Activated naive CD8-positive, alpha-beta T cell treated with anti-CD3 and anti-CD28 coated beads, Interleukin-2, amount 50 U/mL, for 16 hours (primary cell): ENCODE data around the gene ZFYVE16.
"Not testable (repeated sequence)": the region's sequence is repeated elsewhere in the genome, so short reads cannot be mapped to it uniquely, and the experiment has no call there.

Experiments used
- DNase-seq: peaks from one replicate; pipeline ENCODE4 v3.0.0-alpha.2; 2020; ENCODE audit warnings: low read depth, low spot score

The ZFYVE16 gene

DNA sequence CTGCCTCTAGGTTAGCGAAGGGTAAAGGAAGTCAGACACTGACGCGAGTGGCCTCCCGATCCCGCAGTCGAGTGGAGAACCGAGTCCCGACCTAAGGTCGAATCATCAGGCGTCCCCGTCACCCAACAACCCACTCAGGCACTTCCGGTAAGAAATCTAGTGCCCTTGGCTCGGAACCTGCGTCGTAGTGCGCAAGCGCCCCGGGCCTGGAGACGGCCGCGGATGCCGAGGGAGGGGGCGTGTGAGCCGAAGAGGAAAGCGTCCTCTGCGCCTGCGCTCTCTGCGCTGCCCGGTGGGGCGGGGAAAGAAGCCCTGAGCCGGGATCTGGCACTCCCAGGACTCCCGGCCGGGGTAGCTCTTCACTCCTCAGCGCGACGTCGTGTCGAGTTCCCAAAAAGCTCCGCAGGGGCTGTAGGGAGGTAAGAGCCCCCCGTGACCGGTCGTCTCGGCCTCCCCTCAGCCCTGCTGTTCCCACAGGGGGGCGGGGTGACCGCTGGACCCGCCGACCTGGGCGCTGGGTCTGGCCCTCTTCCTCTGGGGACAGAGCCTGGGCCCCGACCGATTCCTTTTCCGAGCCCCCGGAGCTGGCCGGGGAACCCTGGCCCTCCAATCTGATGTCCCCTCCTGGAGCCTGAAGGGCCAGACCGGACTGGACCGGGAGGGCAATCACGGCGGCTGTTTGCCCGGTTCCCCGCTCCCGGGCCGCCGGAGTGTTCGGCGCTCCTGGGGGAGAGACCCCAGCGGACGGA lies at the start of gene ZFYVE16:
Gene ZFYVE16, plus strand, starts transcription at position 330 of the 749 bp plus-strand sequence. CDS start 26,084 bp downstream, outside the sequence.
- peak; percentile 92 for DNase-seq

DNA sequence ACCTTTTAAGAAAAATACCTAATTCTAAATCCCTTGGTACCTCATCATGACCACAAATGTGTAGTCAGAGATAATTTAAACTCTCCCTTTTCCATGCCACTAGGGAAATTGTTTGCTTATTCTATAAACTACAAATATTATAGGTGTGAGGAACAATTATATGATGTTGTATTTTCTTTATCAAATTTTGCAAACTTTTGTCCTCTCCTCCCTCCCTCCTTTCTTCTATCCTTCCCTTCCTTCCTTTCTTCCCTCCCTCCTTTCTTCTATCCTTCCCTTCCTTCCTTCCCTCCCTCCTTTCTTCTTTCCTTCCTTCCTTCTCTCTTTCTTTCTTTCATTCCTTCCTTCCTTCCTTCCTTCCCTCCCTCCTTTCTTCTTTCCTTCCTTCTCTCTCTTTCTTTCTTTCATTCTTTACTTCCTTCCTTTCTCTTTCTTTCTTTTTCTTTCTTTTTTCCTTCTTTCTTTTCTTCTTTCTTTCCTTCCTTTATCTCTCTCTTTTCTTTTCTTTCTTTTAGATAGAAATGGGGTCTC lies 46.9 kb upstream of the ZFYVE16 start:
- no peak for DNase-seq

DNA sequence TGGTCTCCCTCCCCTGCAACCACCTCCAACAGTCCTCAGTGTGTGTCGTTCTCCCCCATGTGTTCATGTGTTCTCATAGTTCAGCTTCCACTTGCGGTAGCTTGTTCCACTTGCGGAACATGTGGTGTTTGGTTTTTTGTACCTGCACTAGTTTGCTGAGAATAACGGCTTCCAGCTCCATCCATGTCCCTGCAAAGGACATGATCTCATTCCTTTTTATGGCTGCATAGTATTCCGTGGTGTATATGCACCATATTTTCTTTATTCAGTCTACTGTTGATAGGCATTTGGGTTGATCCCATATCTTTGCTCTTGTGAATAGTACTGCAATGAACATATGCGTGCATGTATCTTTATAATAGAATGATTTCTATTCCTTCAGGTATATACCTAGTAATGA lies 43.0 kb upstream of the ZFYVE16 start:
- DNase-seq = no peak

DNA sequence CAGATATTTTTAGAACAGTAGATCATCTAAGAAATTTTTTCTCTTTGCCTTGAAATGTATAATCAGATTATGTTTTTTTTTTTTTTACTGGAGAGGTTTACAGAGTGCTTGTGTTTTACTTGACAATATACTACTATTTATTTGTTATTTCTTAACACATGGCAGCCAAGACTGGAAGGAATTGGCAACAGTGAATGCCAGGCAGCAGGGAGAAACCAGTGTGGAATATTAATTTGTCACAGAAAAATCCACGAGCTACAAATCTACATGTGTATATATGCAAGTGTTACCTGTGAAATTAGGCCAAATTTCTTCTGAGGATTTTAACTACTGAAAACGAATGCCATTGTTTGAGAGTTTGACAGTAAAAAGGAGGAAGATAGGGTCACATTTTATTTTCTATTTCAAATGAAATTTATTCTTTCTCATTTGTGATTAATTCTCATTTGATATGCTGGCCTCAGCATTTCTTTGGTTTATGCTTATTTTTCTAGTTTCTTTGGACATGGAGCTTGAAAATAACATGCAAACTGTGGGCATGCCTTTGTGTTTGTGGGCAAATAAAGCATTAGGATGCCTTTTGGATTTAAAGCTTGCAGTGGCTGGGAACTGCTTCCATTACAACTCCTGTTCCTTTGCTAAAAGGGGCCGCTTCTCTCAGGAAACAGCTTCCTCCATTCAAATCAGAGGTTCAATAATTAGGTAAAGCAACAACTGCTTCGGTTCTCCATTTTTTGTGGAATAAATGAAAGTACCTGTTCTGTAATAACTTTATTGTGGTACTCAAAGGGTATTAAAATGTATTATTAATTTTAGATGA lies 39.0 kb upstream of the ZFYVE16 start:
- DNase-seq = no peak

DNA sequence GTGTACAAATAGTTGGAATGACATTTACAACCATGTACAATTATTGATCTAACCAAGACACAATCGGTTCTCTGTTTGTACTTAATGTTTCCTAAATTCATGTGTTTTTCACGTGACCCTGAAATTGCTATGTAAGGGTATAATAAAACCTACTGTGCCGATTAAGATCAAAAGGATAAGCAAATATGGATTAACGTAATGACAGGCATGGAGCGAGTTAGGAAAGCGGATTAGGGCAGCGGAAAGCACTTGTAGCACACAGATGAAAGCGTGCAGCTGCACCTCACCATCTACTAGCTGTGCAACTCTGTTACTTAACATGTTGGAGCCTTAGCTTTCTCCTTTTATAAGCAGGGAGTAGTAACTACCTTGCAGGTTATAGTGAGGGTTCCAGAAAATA lies 38.3 kb upstream of the ZFYVE16 start:
- DNase-seq = no peak

DNA sequence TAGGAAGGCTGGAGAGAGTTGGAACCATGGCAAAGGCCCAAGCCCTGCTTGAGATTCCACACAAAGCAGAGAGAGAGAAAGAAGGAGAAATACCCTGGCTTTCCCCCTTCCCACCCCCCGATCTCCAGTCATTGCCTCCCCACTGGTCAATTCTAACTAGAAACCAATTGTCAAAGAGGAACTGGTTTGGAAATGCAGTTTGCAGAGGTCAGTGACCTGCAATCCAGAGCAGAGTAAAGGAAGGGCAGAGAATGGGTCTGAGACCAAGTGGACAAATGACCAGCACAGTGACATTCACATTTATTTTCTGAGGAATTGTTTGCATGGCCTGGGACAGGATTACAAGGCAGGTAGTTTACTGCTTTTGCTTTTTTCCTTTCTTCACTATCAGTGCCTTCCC lies 37.5 kb upstream of the ZFYVE16 start:
- no peak for DNase-seq

DNA sequence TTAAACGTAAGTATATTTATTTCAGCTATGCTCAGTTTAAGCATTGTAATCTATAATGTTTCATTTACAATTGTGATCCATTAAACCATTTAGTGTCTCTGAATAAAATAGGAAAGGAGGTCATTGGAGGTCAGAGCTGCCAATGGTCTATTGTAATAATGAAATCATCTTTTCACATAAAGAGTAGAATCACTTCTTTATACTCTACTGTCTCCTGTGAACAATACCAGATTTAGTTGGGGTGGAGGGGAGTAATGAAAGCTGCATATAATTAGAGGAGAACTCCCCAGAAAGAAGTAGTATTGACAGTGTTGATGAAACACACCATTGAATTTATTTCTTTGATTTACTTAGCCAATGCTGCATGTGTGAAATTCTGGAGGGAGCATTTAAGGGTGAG lies 35.1 kb upstream of the ZFYVE16 start:
- DNase-seq = no peak

DNA sequence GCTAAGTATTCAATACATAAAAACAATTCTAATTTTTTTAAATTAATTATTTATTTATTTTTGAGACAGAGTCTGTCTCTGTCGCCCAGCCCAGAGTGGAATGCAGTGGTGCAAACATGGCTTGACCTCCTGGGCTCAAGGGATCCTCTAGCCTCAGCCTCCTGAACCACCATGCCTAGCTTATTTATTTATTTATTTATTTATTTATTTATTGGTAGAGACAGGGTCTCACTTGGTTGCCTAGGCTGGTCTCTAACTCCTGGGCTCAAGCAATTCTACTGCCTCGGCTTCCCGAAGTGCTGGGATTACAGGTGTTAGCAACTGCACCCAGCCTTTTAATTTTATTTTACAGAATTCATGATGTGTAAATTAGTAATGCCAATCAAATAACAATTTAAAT lies 33.7 kb upstream of the ZFYVE16 start:
- no peak for DNase-seq

DNA sequence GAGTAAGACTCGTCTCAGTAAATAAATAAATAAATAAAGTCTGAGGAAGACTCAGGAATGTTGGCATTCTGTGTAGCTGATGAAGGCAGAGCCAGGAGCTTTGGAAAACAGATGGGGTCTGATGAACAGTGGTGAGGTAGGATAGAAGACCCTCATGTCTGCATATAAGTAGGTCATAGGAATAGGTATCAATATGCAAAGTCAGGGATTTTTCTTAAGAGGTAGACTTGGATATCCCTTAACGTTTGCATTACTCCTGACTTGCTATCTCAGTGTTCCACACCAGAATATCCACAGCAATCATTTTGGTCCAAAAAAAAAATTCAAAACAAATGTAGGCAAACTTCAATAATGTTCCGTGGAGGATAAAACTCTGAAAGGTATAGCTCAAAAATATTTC lies 31.3 kb upstream of the ZFYVE16 start:
- DNase-seq = no peak

DNA sequence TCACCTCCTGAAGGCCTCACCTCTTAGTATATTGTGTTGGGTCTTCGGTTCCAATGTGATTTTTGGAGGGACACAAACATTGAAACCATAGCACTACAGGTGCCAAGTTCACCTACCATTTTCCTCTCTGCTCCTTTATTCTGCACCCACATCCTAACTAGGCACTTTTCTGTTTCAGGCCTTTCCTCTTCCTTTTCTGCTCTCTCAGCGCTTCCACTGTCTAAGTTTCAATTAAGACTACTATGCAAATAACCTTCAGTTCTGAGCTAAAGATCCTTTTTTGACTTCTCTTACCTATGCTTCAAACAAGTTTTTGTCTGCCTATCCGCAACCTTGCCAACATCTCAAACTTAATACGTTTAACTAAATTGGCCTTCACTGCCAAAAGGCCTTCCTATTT lies 25.4 kb upstream of the ZFYVE16 start:
- no peak for DNase-seq

DNA sequence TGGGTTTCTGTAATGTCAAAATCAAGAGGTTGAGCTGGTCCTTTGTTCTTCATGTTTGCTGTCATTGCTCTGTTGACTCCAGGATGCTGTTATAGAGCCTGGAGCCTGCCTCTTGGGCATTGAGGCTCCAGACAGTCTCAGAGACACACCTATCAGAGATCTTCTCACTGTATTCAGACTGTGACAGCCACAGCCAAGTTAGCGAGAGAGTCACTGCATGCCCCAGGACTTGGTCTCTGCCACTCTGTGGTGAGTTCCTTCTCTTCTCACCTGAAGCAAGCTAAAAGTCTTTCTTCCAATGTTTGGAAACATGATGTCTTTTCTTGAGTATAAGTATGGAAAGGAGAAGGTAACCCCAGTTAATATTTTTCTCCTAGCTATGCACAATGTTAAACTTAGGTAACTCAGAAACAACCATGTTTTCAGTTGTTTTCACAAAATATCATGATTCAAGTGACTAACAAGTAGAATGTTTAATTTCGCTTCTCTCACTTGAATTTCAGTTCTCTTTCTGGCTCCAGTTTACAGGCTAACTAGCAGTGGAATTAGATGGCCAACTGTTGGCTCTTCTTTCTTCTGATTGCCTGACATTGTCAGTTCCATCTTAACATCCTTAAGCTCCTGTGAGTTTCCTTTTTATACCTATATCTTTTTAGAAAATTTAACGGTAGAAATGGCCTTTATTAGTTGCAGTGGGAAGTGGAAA lies 20.6 kb upstream of the ZFYVE16 start:
- no peak for DNase-seq

DNA sequence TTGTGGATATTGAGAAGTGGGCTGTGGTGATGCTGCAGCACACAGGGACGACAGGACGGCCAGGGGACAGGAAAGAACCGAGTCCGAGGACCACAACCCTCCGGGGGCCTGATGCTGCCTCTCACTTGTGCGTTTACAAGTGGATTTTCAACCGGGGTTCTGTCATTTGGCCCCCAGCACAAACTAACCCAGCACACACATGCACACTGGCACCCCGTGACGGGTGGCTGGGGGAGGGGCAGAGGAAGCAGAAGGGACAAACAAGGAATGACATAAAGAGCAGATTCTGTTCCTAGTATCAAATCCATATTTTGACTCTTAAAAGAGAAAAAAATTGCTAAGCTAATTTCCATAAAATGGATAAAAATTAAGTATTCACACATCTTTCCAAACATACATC lies 18.3 kb upstream of the ZFYVE16 start:
- DNase-seq = no peak

DNA sequence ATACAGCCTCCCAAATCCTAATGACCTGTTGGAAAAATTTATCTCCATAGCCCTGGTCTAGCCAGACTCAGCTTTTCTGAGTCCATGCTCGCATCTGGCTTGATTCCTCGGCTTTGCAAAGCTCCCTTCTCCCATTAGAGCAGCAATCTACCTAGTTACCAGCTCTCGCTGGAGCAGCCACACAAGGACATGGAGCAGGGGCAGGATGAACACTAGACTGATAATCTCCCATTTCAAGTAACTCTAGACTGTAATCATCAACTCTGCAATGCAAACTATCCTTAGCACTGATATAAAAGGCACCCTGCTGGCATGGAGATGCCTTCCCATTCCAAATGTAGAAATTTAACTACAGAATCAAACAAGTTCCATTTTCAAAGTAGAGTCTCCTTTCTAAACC lies 17.5 kb upstream of the ZFYVE16 start:
- DNase-seq = not testable (repeated sequence)

DNA sequence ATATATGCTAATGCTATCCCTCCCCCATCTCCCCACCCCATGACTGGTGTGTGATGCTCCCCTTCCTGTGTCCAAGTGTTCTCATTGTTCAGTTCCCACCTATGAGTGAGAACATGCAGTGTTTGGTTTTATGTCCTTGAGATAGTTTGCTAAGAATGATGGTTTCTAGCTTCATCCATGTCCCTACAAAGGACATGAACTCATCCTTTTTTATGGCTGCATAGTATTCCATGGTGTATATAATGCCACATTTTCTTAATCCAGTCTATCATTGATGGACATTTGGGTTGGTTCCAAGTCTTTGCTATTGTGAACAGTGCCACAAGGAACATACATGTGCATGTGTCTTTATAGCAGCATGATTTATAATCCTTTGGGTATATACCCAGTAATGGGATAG lies 16.6 kb upstream of the ZFYVE16 start:
- DNase-seq = not testable (repeated sequence)

DNA sequence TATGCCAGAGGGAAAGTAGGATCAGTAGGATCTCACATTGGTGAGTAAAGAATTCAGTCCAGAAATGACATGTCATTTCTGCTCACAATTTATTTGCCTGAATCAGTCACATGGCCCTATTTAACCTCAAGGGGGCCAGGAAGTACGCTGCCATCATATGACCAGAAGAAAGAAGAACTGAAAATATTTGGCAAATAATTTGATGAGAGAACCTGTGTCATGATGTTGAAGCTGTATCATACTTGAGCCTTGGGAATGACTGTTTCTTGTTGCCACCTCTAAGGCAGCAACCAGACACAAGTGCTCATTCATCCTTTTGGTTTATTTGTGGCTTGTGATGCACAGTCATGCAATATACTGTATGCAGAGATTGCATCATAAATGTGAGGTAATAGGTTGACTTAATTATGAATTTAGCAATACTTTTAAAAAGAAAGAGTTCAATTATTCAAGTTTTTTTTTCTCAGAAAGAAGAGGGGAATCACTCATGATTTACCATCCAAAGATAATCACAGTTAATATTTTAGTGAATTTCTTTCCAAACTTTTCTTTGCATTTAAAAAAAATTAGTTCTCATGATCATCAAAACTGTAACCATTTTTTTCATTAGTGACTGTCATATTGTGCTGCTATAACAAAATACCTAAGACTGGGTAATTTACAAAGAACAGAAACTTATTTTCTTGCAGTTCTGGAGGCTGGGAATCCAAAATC lies 8.2 kb upstream of the ZFYVE16 start:
- no peak for DNase-seq

DNA sequence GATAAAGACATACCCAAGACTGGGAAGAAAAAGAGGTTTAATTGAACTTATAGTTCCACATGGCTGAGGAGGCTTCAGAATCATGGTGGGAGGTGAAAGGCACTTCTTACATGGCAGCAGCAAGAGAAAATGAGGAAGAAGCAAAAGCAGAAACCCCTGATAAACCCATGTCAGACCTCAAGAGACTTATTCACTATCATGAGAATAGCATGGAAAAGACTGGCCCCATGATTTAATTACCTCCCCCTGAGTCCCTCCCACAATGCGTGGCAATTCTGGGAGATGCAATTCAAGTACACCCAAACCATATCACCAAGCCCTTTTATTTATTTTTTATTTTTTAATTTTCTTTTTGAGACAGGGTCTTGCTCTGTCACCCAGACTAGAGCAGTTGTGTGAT lies 7.5 kb upstream of the ZFYVE16 start:
- not testable (repeated sequence) for DNase-seq

DNA sequence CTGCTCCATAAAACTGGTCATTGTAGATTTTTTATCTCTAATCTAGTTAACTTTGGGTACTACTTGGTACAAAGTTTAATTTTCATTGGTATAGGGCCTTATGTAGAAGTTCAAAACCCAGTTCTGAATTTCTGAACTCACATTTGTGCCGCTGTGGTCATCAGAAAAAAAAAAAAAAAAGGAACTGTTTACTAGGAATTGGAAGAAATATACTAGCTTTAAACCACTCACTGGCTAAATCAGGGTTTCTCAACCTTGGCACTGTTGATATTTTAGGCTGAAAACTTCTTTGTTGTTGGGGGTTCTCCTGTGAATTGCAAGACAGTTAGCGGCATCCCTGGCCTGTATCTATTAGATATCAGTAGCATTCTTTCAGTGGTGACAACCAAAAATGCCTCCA lies 4.1 kb upstream of the ZFYVE16 start:
- no peak for DNase-seq

DNA sequence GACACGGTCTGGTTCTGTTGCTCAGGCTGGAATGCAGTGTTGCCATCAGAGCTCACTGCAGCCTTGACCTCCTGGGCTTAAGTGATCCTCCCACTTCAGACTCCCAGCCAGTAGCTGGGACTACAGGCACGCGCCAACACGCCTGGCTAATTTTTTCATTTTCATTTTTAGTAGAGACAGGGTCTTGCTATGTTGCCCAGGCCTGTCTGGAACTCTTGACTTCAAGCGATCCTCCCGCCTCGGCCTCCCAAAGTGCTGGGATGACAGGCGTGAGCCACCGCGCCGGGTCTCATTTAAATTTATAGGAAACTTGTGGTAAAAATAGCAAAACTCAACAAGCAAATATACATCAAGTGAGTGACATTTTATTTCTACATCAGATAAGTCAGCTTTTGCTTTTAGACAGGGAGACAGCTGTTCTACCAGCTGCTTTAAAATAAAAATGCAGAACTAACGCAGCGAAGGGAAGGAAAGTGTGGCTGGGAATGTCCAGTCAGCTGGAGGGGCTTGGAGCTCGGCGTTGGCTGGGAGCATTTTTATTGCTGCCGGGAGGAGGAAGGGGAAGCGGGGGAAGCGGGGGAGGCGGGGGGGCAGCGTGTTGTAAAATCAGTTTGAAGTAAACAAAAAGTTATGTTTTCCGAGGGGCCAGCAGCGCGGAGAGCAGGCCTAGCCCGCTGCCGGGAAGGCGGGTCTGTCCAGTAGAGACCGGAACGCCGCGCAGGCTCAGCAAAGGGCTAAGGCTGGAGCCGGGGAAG lies 707 bp upstream of the ZFYVE16 start:
- DNase-seq = no peak

DNA sequence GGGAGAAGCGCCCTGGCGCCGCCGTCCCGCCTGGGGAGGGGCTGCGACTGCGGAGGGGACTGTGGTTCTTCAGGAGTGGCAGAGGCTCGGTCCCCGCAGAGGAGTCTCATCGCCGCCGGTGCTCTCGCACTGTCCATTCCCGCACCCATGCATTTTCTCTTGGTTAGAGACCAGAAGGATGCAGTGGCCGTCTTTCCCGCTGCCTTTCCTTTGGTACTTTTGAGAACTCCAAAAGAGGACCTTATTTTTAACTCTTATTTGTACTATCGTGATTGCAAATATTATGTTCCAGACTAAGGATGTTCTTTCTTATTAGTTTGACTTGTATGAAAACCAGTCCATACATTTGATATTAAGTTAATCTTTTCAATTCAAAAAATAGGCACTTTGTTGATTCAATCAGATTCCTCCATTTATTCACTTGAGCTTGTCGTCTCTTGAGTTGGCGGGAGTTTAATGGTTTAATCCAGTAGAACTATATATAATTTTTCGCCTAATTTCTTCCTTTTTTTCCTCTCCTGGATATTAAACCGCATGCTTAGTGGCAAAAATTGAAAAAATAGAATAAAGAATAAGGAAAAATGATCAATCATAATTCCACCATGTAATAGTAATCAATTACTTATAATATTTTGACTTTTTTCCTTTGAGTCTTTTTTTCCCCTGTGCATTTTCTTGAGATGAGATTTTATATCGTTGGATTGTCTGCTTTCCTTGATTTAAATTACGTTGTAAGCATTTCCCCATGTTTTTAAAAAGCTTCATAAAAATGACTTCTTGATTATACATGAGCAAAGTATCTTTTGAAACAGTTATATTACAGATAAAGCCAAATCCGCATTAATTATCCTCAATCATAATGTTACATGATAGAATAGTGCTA lies 861 bp downstream of the ZFYVE16 start:
- DNase-seq = no peak
